Islet precursor cell (in vitro differentiated cells): Measurements from ENCODE around the gene THOP1.

Source experiments
- DNase-seq: peaks from one replicate; pipeline ENCODE4 v3.0.0-alpha.2; 2018

THOP1 gene

GRCh38 chr19:2804156-2805004 lies 19.1 kb downstream of the THOP1 start:
- DNase-seq: no peak

- no peak for DNase-seq
Observed at GRCh38 chr19:2805261-2805900, 20.1 kb downstream of the THOP1 start.

- peak; percentile 37 for DNase-seq
Observed at GRCh38 chr19:2805991-2806649, 20.8 kb downstream of the THOP1 start.

DNA sequence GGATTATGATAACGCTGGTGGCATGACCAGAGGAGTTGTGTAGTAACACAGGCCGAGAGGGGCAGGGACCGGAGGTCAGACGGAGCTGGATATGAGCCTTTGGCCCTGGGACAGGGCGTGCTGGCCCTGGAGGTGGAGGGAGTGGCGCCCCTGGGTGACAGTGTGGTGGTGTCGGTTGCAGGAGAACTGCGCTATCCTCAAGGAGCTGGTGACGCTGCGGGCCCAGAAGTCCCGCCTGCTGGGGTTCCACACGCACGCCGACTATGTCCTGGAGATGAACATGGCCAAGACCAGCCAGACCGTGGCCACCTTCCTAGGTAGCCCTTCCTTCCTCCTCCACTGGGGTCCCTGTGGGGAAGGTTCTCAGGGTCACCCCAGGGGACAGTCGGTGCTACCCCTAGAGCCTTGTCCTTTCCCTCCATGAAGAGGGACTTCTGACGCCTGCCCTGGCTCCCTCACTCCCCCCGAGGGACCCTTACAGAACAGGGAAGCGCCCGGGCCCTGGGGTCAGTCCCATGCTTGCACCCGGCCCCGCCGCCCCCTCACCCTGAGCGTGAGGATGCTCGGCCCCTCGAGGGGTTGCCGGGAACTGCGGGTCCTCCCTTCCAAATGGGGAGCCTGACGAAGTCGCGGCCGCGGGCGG lies 21.6 kb downstream of the THOP1 start:
- DNase-seq: peak; percentile 44

GRCh38 chr19:2807379-2808128 lies 22.3 kb downstream of the THOP1 start:
- peak; percentile 44 for DNase-seq

- peak; percentile 50 for DNase-seq
Observed at GRCh38 chr19:2808129-2808941, 23.0 kb downstream of the THOP1 start.

- DNase-seq: peak; percentile 40
Observed at GRCh38 chr19:2809387-2810140, 24.3 kb downstream of the THOP1 start.

- DNase-seq: peak; percentile 37
Observed at GRCh38 chr19:2810141-2811091, 25.1 kb downstream of the THOP1 start.

- DNase-seq: no peak
Observed at GRCh38 chr19:2811221-2811722, 26.0 kb downstream of the THOP1 start.

DNA sequence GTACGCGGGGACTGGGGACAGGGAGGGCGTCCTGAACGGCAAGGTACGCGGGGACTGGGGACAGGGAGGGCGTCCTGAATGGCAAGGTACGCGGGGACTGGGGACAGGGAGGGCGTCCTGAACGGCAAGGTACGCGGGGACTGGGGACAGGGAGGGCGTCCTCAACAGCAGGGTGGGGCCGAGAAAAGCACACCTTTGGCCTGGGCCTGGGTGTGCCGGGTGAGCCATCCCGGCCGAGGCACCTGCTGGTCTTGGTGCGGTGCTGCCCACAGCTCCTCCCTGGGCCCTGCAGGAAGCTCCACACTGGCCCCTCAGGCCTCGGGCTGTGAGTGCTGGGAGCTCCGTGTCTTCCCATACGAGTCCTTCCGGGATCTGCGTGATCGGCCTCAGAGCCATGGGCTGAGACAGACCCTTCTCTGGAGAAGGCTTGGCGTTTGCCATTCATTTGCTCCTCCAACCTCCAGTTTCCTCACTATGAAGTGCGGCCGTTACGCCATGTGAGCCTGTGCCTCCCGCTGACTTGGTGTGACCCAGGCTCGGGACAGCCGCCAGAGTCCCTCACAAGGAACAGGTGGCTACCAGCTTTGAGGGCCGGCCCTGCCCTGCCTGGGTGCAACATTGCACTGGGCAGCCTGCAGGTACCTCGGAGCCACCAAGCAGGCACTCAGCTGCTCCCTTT lies 26.6 kb downstream of the THOP1 start:
- peak; percentile 56 for DNase-seq

DNA sequence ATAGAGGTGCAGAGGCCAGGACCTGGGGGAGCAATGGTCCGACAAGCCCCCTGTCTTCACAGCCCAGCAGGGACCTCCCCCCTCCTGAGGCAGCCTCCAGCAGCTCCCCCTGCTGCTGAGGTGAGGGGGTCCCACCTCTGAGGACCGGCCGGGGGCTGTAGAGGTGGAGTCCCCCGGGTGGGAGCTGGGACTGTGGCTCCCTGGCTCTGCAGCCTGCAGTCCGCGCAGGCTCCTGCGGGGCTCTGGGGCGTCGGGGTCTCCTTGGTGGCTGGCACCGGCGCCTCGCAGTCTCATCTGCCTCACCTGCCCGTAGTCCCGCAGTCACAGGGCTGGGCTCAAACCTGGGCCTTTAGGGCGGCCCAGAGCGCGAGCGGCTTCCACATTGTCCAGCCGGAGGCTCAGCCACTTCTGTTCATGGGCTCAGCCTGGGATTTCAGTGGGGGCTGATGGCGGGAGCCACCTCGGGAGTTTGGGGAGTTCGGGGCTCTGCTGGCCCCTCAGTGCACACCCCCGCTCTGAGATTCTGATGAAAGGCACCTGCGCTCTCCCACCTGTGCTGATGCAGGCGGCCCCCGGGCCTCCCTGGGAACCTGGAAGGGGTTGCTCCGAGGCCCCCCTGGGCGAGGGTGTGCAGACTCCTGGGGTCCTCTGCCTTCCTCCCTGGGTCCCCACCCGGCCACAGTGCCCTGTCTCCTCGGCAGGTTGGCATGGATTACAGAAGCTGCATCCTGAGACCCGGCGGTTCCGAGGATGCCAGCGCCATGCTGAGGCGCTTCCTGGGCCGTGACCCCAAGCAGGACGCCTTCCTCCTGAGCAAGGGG lies 27.3 kb downstream of the THOP1 start:
- peak; percentile 45 for DNase-seq

- DNase-seq: peak; percentile 89
Observed at GRCh38 chr19:2813235-2814160, 28.2 kb downstream of the THOP1 start.

DNA sequence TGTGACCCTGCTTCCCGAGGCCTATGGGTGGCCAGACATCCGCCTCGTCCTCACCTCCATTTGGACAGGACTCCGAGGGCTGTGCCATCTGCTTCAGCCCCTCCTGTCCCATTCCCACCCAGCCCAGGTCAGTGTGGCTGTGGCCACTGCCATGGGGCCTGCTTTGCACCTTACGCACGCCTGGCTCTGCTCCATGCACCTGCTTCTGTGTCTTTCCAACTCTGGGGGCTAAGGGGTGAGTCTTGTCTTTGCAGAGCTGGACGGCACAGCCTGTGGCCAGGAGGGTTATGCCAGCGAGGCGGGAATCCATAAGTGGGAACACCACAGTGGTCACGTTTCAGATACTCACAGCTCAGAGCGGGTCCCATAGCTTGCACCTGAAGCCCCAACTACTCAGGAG lies 29.1 kb downstream of the THOP1 start:
- peak; percentile 36 for DNase-seq

DNA sequence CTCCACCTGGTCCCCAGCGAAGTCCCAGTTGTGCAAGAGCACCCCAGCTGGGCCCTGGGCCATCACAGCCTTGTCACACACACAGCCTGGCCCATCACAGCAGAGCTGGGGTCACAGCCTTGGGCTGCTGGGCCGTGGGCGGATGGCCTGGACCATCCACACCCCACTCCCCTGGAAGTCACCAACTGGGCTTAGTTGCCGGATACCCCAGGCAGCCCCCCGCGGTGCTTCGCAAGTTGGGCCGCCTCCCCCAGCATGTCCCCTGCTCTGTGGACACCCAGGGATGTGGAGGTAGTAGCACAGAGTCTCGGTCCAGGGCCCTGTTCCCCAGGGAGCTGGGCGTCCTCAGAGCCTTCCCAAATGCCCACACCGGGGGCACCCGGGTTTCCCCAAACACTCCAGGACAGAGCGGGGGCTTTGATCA lies 29.9 kb downstream of the THOP1 start:
- peak; percentile 38 for DNase-seq

DNA sequence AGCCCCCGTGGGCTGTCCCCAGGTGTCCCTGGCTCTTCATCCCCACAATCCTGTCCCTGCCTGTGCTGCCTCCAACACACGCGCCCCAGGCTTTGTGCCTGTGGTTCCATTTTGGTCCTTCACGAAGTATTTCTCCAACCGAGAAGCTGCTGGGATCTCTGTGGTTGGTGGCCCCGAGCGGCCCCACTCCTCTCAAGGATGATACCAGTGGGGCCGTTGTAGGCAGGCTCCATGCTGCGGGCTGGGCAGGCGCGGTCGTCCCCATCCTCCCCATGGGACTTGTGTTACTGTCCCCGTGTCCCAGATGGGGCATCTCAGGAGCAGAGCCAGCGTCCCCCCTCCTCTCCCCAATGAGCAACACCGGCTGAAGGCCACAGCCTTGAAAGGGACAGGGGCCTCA lies 30.6 kb downstream of the THOP1 start:
- peak; percentile 32 for DNase-seq

DNA sequence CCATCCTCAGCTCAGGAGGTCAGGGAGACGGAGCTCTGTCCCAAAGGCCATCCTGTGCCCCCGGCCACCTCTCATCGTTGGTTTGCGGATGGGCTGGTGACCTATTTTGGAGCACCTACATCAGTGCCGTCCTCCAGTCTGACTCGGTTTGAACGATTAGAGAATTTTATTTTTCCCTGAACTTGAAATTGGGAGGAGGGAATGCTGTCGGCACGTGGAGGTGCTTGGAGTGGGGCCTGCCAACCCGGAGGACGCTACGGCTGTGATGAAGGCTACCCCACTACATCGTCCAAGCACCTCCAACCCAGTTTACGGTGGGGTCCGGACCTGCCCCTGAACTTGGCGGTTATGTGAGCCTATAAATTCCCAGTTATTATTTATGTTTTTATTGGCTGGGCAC lies 31.3 kb downstream of the THOP1 start:
- peak; percentile 42 for DNase-seq
